ENCODE data around the gene CHRDL1.

The CHRDL1 gene

GRCh38 chrX:110791071-110791470 lies 4.5 kb downstream of the CHRDL1 start:
- Histone ChIP-seq H3K36me3 (ENCODE audit: control insufficient read depth, insufficient read depth, low read length) (no peaks in the 10 kb centered on the region), H3K4me3 (ENCODE audit: low read depth, low read length) (no peak overlapping the region), H3K9me3 (ENCODE audit: control insufficient read depth, insufficient read depth, low read length) (no peaks in the 10 kb centered on the region), H3K4me1 (ENCODE audit: control insufficient read depth, insufficient read depth, low read length) (no peaks in the 10 kb centered on the region), H3K9ac (ENCODE audit: low read depth, low read length) (no peak overlapping the region), H3K27me3 (ENCODE audit: control insufficient read depth, insufficient read depth, low read length) (peaks cover 15% of the 10 kb centered on the region)

- Histone ChIP-seq H3K4me3 (ENCODE audit: low read depth, low read length) (no peak overlapping the region), H3K9ac (ENCODE audit: low read depth, low read length) (no peak overlapping the region), H3K27me3 (ENCODE audit: control insufficient read depth, insufficient read depth, low read length) (no peaks in the 10 kb centered on the region), H3K4me1 (ENCODE audit: control insufficient read depth, insufficient read depth, low read length) (no peaks in the 10 kb centered on the region), H3K9me3 (ENCODE audit: control insufficient read depth, insufficient read depth, low read length) (no peaks in the 10 kb centered on the region), H3K36me3 (ENCODE audit: control insufficient read depth, insufficient read depth, low read length) (no peaks in the 10 kb centered on the region)
Measured at GRCh38 chrX:110786486-110786885, 9.1 kb downstream of the CHRDL1 start.

GRCh38 chrX:110759785-110760184 lies 35.8 kb downstream of the CHRDL1 start:
- H3K4me1 ChIP-seq (ENCODE audit: control insufficient read depth, insufficient read depth, low read length), result no peaks in the 10 kb centered on the region
- H3K9ac ChIP-seq (ENCODE audit: low read depth, low read length), result no peak overlapping the region
- no peaks in the 10 kb centered on the region for H3K36me3 ChIP-seq (ENCODE audit: control insufficient read depth, insufficient read depth, low read length)

GRCh38 chrX:110758781-110759422 lies 36.7 kb downstream of the CHRDL1 start:
- Histone ChIP-seq H3K4me3 (ENCODE audit: low read depth, low read length) (no peak overlapping the region), H3K4me1 (ENCODE audit: control insufficient read depth, insufficient read depth, low read length) (no peaks in the 10 kb centered on the region), H3K9ac (ENCODE audit: low read depth, low read length) (no peak overlapping the region), H3K36me3 (ENCODE audit: control insufficient read depth, insufficient read depth, low read length) (no peaks in the 10 kb centered on the region), H3K27me3 (ENCODE audit: control insufficient read depth, insufficient read depth, low read length) (no peaks in the 10 kb centered on the region), H3K9me3 (ENCODE audit: control insufficient read depth, insufficient read depth, low read length) (no peaks in the 10 kb centered on the region)

More at GRCh38 chrX:110759785-110760184, 35.8 kb downstream of the CHRDL1 start:
- no peak overlapping the region for H3K4me3 ChIP-seq (ENCODE audit: low read depth, low read length)
- no peaks in the 10 kb centered on the region for H3K27me3 ChIP-seq (ENCODE audit: control insufficient read depth, insufficient read depth, low read length)
- no peaks in the 10 kb centered on the region for H3K9me3 ChIP-seq (ENCODE audit: control insufficient read depth, insufficient read depth, low read length)

- Histone ChIP-seq H3K27me3 (ENCODE audit: control insufficient read depth, insufficient read depth, low read length) (no peaks in the 10 kb centered on the region), H3K9me3 (ENCODE audit: control insufficient read depth, insufficient read depth, low read length) (no peaks in the 10 kb centered on the region), H3K4me1 (ENCODE audit: control insufficient read depth, insufficient read depth, low read length) (no peaks in the 10 kb centered on the region), H3K4me3 (ENCODE audit: low read depth, low read length) (no peak overlapping the region), H3K9ac (ENCODE audit: low read depth, low read length) (no peak overlapping the region), H3K36me3 (ENCODE audit: control insufficient read depth, insufficient read depth, low read length) (no peaks in the 10 kb centered on the region)
Measured at GRCh38 chrX:110755611-110756010, 40.0 kb downstream of the CHRDL1 start.

- no peak overlapping the region for H3K4me3 ChIP-seq (ENCODE audit: low read depth, low read length)
- H3K4me1 ChIP-seq (ENCODE audit: control insufficient read depth, insufficient read depth, low read length), result peaks cover 3% of the 10 kb centered on the region
- H3K27me3 ChIP-seq (ENCODE audit: control insufficient read depth, insufficient read depth, low read length), result no peaks in the 10 kb centered on the region
- H3K36me3 ChIP-seq (ENCODE audit: control insufficient read depth, insufficient read depth, low read length), result no peaks in the 10 kb centered on the region
- no peak overlapping the region for H3K9ac ChIP-seq (ENCODE audit: low read depth, low read length)
- H3K9me3 ChIP-seq (ENCODE audit: control insufficient read depth, insufficient read depth, low read length), result no peaks in the 10 kb centered on the region
Measured at GRCh38 chrX:110755061-110755460, 40.6 kb downstream of the CHRDL1 start.

DNA sequence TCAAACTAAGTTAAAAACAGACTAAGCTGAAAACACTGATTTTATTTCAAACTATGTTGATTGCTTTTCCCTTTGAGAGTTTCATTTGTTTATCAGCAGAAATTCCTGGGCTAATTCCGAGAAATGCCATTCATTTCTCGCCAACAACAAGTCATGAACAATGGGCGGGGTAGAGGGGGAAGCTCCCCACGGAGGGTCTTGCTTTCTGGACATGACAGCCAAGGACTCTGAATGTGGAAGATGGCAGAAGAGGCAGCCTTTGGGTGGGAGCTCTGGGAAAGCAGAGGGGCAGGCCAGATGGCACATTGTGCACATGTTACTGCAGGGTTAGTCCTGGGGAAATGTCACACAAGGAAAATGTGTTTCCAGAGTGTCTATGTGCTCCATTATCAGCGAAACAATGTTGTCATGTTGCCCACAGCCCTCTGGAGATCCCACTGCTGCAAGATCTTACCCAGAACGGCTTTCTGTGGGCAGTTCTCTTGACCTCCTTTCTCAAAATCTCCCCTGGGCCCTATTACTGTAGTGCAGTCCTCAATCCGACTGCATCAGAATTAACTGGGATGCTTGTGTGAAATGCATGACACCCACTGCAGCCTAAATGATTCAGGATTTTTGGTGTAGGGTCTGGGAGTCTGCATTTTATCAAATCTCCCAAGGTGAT lies 45.0 kb downstream of the CHRDL1 start:
- Histone ChIP-seq H3K27me3 (ENCODE audit: control insufficient read depth, insufficient read depth, low read length) (no peaks in the 10 kb centered on the region), H3K36me3 (ENCODE audit: control insufficient read depth, insufficient read depth, low read length) (no peaks in the 10 kb centered on the region), H3K4me1 (ENCODE audit: control insufficient read depth, insufficient read depth, low read length) (peaks cover 3% of the 10 kb centered on the region), H3K9ac (ENCODE audit: low read depth, low read length) (no peak overlapping the region), H3K4me3 (ENCODE audit: low read depth, low read length) (no peak overlapping the region), H3K9me3 (ENCODE audit: control insufficient read depth, insufficient read depth, low read length) (no peaks in the 10 kb centered on the region)

- Histone ChIP-seq H3K9me3 (ENCODE audit: control insufficient read depth, insufficient read depth, low read length) (no peaks in the 10 kb centered on the region), H3K4me3 (ENCODE audit: low read depth, low read length) (no peak overlapping the region), H3K4me1 (ENCODE audit: control insufficient read depth, insufficient read depth, low read length) (peaks cover 3% of the 10 kb centered on the region), H3K27me3 (ENCODE audit: control insufficient read depth, insufficient read depth, low read length) (no peaks in the 10 kb centered on the region), H3K36me3 (ENCODE audit: control insufficient read depth, insufficient read depth, low read length) (no peaks in the 10 kb centered on the region), H3K9ac (ENCODE audit: low read depth, low read length) (no peak overlapping the region)
Measured at GRCh38 chrX:110748256-110748806, 47.3 kb downstream of the CHRDL1 start.

GRCh38 chrX:110746014-110746413 lies 49.6 kb downstream of the CHRDL1 start:
- H3K4me3 ChIP-seq (ENCODE audit: low read depth, low read length), result no peak overlapping the region
- no peaks in the 10 kb centered on the region for H3K9me3 ChIP-seq (ENCODE audit: control insufficient read depth, insufficient read depth, low read length)
- H3K36me3 ChIP-seq (ENCODE audit: control insufficient read depth, insufficient read depth, low read length), result no peaks in the 10 kb centered on the region
- no peak overlapping the region for H3K9ac ChIP-seq (ENCODE audit: low read depth, low read length)
- H3K27me3 ChIP-seq (ENCODE audit: control insufficient read depth, insufficient read depth, low read length), result no peaks in the 10 kb centered on the region
- H3K4me1 ChIP-seq (ENCODE audit: control insufficient read depth, insufficient read depth, low read length), result peaks cover 3% of the 10 kb centered on the region

- Histone ChIP-seq H3K9ac (ENCODE audit: low read depth, low read length) (no peak overlapping the region), H3K36me3 (ENCODE audit: control insufficient read depth, insufficient read depth, low read length) (no peaks in the 10 kb centered on the region), H3K4me1 (ENCODE audit: control insufficient read depth, insufficient read depth, low read length) (peaks cover 3% of the 10 kb centered on the region), H3K9me3 (ENCODE audit: control insufficient read depth, insufficient read depth, low read length) (no peaks in the 10 kb centered on the region), H3K27me3 (ENCODE audit: control insufficient read depth, insufficient read depth, low read length) (no peaks in the 10 kb centered on the region), H3K4me3 (ENCODE audit: low read depth, low read length) (no peak overlapping the region)
Measured at GRCh38 chrX:110745288-110745687, 50.3 kb downstream of the CHRDL1 start.

- no peaks in the 10 kb centered on the region for H3K36me3 ChIP-seq (ENCODE audit: control insufficient read depth, insufficient read depth, low read length)
- no peaks in the 10 kb centered on the region for H3K4me1 ChIP-seq (ENCODE audit: control insufficient read depth, insufficient read depth, low read length)
- no peaks in the 10 kb centered on the region for H3K27me3 ChIP-seq (ENCODE audit: control insufficient read depth, insufficient read depth, low read length)
- H3K9me3 ChIP-seq (ENCODE audit: control insufficient read depth, insufficient read depth, low read length), result no peaks in the 10 kb centered on the region
- no peak overlapping the region for H3K4me3 ChIP-seq (ENCODE audit: low read depth, low read length)
- H3K9ac ChIP-seq (ENCODE audit: low read depth, low read length), result no peak overlapping the region
Measured at GRCh38 chrX:110743679-110744340, 51.8 kb downstream of the CHRDL1 start.

Measured in iPS-15b (cell line).